Fibroblast of peridontal ligament (primary cell): ENCODE data around the gene CNDP1.

Experiments
- DNase-seq: peaks from one replicate; pipeline ENCODE4 v3.0.0-alpha.2; 2010; ENCODE audit errors: extremely low read depth

The CNDP1 gene

DNA sequence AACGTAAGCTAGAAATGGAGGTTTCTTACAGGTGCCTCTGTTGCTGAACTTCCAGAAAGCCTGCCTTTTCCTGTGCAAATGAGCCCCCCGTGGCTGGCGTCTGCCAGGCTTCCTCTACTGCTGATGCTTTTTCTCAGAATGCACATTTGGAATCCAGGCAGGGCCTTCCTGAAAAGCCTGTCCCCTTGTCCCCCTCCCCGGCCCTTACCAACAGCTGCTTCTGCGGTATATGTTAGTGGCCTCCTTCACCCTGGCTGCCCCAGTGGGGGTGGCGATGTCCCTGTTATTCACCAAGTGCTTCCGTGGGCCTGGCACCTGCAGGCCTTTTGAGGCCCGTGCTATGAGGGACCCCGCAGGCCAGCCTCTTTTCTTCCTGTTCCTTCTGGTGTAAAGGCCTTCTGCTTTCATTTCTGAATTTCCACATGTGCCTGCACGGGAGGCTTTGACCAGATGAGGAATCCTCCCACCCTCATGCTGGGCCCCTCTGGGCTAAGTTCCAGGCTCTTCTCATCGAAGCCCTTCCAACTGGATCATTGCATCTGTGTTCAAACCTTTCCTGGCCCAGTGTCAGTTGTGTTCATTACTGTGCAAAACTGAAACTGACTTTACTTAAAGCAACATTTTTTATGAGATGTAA, 27.7 kb upstream of the CNDP1 start:
- peak; percentile 33 for DNase-seq

GRCh38 chr18:74507097-74507881, 27.0 kb upstream of the CNDP1 start:
- DNase-seq: no peak

DNA sequence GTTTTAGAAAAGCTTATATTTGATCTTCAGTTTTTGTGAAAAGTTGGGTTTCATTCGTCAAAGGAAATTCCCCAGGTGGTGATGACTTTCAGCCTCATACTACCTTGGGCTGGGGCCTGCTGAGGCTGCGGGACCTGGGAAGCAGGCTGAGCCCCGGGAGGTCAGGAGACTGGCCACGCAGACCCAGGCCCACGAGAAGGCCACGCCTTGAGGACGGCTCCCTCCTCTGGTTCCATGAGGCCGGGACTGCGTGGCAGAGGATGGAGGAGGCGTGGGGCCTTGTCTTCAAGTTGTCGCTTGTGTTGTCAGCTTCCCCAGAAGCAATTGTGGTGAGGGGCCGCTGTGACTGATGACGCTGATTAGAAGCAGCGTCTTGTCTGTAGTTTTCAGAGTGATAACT, 26.4 kb upstream of the CNDP1 start:
- DNase-seq: no peak

GRCh38 chr18:74508366-74508765, 25.9 kb upstream of the CNDP1 start:
- DNase-seq: no peak

DNA sequence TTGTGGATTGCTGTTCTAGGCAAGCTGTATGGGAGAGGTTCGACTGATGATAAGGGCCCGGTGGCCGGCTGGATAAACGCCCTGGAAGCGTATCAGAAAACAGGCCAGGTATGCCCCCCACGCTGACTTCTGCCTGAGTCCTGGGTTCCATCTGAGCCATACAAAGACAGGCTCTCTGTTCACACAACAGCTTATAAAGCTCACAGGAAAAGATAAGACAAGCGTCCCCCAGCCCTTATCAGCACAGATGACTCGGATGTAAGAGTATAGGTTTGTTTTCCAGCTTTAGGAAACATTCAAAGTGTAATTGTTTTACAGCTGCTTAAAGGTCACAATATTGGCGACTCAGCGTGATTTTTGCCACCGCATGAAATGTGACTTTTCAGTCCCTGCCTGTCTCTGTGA, 25.5 kb upstream of the CNDP1 start:
- no peak for DNase-seq

GRCh38 chr18:74509856-74510769, 24.2 kb upstream of the CNDP1 start:
- DNase-seq: no peak

DNA sequence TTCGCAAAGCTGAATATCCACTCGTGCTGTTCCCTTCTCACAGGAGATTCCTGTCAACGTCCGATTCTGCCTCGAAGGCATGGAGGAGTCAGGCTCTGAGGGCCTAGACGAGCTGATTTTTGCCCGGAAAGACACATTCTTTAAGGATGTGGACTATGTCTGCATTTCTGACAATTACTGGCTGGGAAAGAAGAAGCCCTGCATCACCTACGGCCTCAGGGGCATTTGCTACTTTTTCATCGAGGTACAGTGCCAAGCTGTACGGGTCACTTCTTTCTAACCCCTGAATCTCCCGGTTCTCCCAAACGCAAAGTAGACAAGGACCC, 23.6 kb upstream of the CNDP1 start:
- DNase-seq: no peak

DNA sequence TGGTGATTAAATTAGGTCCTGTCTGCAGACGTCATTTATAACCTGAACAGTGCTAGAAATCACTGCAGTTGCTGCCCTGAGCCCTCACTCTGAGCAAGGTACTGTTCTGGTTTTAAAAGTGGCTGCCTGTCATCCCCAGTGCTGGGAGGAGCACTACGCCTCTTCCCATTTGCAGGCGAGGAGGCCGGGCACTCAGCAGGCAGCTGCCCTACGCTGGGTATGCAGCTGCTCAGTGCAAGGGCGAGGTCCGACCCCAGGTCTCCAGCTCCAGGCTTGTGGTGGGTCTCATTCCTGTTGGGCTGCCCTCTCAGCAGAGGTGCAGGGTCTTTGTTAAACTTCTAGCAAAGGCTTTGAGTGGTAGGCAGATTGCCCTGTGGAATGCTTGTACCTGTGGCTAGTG, 22.5 kb upstream of the CNDP1 start:
- DNase-seq: no peak

GRCh38 chr18:74512321-74513053, 21.8 kb upstream of the CNDP1 start:
- DNase-seq: no peak

DNA sequence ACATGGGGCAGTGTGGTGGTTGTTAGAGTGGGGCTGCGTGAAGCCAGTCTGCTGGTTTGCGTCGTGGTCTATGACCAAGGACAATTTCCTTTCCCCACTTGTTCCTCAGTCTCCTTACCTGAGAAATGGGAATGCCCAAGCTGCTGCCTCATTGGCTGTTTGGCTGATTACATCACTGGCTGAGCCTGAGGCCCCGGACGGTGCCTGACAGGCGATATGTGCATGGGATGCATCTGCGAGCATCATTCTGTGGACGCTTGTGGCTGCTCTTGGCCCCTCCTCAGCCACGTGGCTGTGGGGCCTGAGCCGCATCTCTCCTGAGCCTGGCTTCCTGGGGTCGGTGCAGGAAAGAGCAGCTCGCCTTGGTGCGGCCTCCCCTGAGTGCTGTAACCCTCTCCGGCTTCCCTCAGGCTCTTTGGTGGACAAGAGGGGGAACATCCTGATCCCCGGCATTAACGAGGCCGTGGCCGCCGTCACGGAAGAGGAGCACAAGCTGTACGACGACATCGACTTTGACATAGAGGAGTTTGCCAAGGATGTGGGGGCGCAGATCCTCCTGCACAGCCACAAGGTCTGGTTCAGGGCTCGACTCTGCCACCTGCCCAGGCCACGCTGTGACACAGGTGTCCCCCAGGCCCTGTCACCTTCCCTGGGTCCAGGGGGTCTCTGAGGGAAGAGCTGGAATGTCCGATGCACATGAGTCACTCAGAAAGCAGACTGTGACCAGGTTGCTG, 21.0 kb upstream of the CNDP1 start:
- no peak for DNase-seq

DNA sequence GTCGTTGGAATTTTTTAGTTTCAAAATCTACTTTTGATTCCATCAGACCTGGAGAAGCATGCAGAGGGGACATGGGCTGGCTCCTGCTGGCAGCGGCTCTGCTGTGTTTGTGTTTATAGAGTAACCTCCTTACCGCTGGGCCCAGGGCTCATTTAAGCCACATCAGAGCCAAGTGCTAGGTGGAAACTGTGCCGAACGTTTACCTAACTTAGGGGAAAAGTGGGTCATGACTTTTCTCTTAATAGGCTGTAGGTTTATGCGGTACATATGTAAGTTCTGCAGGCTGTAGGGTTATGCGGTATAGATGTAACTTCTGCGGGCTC, 20.5 kb upstream of the CNDP1 start:
- no peak for DNase-seq

DNA sequence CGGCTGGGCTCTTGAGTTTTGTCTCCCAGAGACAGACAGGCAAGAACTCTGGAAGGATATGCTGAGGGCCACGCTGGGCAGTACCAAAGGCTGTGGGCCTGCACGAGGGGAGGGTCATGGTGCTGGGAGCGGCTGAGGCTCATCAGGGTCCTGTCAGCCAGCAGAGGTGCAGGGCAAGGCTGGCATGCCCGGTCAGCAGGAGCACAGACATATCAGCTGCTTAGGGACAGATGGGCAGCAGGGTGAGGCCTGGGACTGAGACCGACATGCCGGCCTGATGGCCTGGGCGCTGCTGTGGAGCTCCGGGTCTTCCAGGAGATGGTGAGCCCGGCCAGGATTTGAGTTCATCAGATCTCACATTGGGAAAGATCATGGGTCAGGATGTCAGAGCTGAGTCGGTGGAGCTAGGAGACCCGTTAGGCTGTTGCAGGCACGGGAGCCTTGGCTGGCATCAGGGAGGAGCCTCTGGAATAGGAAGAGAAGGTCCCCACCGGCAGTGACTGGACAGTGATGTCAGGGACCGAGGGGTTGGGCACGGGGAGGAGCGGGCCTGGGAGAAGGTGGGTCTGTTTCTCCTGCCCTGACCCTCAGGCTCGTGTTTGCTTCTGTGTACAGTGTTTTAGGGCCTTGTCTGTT, 19.3 kb upstream of the CNDP1 start:
- no peak for DNase-seq

DNA sequence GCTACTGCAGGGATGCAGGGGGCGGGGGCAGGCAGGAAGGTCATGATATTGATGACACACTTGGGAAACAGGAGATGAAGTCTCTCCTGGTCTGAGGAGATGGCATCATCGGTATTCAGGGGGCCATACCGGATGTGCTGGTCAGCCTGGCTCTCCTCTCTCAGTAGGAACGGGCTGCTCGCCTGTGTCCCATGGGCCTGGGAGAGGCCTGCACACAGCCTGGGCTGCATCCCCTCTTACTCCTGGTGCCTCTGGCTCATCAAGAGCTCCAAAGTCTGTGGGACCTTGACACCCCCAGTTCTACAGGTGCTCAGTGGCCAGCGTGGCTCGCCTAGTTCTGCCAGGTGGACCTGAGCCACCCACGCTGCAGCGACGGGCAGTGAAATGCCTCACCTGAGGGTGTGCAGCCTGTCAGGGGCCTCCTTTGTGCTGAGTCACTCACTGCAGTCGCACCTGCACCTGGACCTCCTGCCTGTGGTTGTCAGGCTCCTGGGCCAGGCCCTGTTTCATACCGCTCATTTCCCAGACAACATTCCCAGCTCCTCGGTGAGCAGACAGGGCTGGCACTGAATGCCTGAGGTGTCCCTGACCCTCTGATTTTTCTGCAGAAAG, 18.6 kb upstream of the CNDP1 start:
- no peak for DNase-seq

DNA sequence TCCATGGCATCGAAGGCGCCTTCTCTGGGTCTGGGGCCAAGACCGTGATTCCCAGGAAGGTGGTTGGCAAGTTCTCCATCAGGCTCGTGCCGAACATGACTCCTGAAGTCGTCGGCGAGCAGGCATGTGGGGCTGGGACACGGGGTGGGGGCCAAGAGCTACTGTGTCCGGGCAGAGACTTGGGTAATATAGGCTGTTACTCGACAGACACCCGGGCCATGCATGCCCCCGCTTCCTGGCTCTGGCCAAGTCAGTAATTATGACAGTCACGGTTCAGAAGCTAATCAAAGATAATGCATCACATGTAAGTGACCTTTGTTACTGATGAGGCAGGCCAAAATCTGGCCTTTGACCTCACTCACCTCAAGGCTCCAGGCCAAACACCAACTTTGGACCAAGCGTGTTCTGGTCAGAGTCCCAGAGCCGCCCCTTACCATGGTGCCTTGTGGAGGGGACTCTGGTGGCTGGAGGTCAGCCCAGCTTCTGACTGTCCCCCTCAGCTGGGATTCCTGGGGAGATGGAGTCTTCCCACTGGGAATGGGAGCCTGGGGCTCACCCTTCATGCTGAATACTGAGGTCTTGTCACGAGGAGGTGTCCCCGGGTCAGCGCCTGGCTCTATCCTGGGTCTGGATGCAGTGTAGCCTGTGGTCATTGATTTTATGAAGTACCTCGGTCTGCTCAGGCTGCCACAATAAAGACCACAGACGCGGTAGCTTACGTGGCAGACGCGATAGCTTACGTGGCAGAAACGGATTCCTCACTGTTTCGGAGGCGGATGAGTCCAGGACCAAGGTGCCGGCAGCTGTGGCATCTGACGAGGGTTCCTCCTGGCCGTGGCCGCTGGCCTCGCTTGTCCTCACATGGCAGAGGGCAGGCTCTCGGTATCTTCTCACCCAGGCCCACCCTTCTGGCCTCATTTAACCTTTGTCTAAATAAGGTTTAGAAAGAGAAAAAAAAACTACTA, 17.7 kb upstream of the CNDP1 start:
- DNase-seq: no peak

- DNase-seq: no peak
These were observed 17.1 kb upstream of the CNDP1 start for GRCh38 chr18:74517236-74517630.

DNA sequence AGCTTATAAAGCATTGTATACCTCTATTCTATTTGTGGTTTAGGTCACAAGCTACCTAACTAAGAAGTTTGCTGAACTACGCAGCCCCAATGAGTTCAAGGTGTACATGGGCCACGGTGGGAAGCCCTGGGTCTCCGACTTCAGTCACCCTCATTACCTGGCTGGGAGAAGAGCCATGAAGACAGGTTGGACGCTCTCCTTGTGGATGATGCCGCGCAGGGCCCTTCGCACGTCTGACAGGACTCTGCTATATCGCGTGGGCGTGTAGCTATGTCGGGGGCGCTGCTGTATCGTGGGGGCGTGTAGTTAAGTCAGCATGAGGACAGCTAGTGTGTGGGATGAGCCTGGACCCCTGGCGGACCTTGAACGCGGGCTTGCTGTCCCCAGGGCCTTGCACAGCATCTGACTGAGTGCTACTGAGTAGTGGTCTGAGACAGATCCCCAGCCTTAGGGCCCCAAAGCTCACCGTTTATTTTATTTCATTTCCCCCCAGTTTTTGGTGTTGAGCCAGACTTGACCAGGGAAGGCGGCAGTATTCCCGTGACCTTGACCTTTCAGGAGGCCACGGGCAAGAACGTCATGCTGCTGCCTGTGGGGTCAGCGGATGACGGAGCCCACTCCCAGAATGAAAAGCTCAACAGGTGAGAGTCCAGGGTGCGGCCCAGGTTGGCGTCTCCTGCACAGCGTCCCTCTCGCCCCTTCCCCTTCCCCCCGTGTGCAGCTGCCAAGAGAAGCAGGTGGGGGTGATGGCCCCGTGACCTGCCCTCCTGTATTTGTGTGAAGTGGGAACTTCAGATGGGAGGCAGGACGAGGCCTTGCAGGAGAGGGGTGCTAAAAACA, 15.6 kb upstream of the CNDP1 start:
- no peak for DNase-seq

GRCh38 chr18:74519320-74520095, 14.8 kb upstream of the CNDP1 start:
- DNase-seq: no peak
